Endothelial cell (in vitro differentiated cells): ENCODE measurements around the gene PSMA1. TPM values are rescaled to one million over a fixed set of nuclear protein-coding genes. Genes with fewer than 3 reads are reported as not detected.
A peak's percentile ranks its signal among the peaks of the same experiment; 100 is the strongest.
"Not testable (repeated sequence)": the region's sequence is repeated elsewhere in the genome, so short reads cannot be mapped to it uniquely, and the experiment has no call there.

Experiments
- DNase-seq: peaks from one replicate; pipeline ENCODE4 v3.0.0; 2021; ENCODE audit warnings: low spot score
- H3K27ac Mint-ChIP-seq: one replicate; pipeline ENCODE4 v1.8.0; 2021; ENCODE audit warnings: mixed read lengths, inconsistent platforms; ENCODE audit not compliant: unreplicated experiment
- H3K27me3 Mint-ChIP-seq: one replicate; pipeline ENCODE4 v1.8.0; 2021; ENCODE audit warnings: mild to moderate bottlenecking, moderate library complexity, mixed read lengths, inconsistent platforms; ENCODE audit not compliant: unreplicated experiment
- H3K36me3 Mint-ChIP-seq: one replicate; pipeline ENCODE4 v1.8.0; 2021; ENCODE audit warnings: mild to moderate bottlenecking, low read depth, mixed read lengths, inconsistent platforms; ENCODE audit not compliant: unreplicated experiment
- H3K4me1 Mint-ChIP-seq: one replicate; pipeline ENCODE4 v1.8.0; 2021; ENCODE audit warnings: mild to moderate bottlenecking, mixed read lengths, inconsistent platforms; ENCODE audit not compliant: unreplicated experiment
- H3K4me3 Mint-ChIP-seq: one replicate; pipeline ENCODE4 v1.8.0; 2021; ENCODE audit warnings: mild to moderate bottlenecking, mixed read lengths, inconsistent platforms; ENCODE audit not compliant: unreplicated experiment
- H3K9me3 Mint-ChIP-seq: one replicate; pipeline ENCODE4 v1.8.0; 2021; ENCODE audit warnings: mixed read lengths, inconsistent platforms; ENCODE audit not compliant: unreplicated experiment
- long read RNA-seq: library from polyadenylated mRNA; unstranded; transcript quantifications from one replicate; pipeline ENCODE4 v2.0.0, GENCODE V29; 2020; ENCODE audit not compliant: unreplicated experiment
- total RNA-seq: library from RNA; stranded (reverse); fragmentation: NEBNext Ultra II Directional; extraction: Animal tissue kit (Norgen Biotek cat#: 25700); gene quantifications from one replicate; pipeline ENCODE4 v1.2.1, GENCODE V29; 2021; ENCODE audit not compliant: unreplicated experiment
- TF ChIP-seq, protein P1 (sequence below): fragments of 200-600 bp; sonication (generic); IDR thresholded peaks from one replicate; pipeline ENCODE4 v1.5.0; 2021; ENCODE audit warnings: antibody characterized with exemption; ENCODE audit not compliant: unreplicated experiment

The PSMA1 gene
- total RNA-seq: 163 TPM
- long read RNA-seq, transcript PSMA1-209 (10 exons, 1,527 nt): minor isoform, 8 of 245 reads
- long read RNA-seq, transcript PSMA1-201 (10 exons, 1,505 nt): major isoform, 171 of 245 reads
- long read RNA-seq, partial matches to known transcripts: 7 of 245 reads
- long read RNA-seq, other reads (novel, unspliced or antisense): 59 of 245 reads

DNA sequence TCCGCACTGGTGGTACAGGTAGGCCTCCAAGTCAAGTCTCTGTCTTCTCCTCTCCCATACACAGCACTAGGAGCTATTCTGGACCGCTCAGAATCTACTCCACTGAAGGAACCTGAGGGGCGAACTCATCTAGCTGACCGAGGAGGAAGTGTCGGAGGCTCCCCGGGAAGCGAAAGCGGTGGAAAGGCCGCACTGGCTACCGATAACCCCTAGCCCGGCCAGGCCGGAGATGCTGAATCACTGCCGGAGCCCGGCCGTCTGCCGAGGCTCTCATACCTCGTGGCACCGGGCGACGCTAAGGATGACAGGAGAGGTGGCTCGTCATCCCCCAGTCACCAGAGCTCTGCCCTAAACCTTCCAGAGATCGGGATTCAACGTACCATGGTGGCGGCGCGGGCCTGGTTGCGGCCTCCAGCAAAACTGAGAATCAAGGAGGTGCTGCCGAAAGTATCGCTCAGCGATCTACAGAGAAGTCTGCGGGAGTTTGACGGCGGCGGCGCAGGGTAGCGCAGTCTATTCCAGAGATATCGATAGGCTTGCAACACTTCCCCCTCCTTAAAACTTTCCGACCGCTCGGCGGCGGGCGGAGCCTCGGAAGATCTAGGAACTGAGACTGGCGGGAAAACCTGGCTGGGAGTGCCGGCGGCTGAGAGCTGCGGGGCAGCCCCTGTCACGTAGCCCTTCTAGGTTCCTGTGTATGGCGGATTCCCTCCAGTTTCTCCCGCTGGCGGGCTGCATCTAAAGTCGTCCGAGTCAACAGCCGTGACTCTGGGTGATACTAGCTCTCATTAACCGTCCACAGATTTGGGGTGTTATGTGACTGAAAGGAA is at the start of gene PSMA1:
Gene PSMA1, minus strand, starts transcription at position 470 of the 830 bp plus-strand sequence. Its CDS starts 87 bp downstream, at position 383.
- Mint-ChIP-seq H3K4me1 (peaks cover 18% of the 10 kb centered on the region), H3K4me3 (peak within 1 kb of the TSS; percentile 98), H3K36me3 (peaks cover 11% of the 10 kb centered on the region), H3K27me3 (no peaks in the 10 kb centered on the region), H3K9me3 (no peaks in the 10 kb centered on the region), H3K27ac (peak within 1 kb of the TSS; percentile 98)
- peak; percentile 92 for DNase-seq
- TF ChIP-seq, protein P1, sequence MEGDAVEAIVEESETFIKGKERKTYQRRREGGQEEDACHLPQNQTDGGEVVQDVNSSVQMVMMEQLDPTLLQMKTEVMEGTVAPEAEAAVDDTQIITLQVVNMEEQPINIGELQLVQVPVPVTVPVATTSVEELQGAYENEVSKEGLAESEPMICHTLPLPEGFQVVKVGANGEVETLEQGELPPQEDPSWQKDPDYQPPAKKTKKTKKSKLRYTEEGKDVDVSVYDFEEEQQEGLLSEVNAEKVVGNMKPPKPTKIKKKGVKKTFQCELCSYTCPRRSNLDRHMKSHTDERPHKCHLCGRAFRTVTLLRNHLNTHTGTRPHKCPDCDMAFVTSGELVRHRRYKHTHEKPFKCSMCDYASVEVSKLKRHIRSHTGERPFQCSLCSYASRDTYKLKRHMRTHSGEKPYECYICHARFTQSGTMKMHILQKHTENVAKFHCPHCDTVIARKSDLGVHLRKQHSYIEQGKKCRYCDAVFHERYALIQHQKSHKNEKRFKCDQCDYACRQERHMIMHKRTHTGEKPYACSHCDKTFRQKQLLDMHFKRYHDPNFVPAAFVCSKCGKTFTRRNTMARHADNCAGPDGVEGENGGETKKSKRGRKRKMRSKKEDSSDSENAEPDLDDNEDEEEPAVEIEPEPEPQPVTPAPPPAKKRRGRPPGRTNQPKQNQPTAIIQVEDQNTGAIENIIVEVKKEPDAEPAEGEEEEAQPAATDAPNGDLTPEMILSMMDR: peak; percentile 35

DNA sequence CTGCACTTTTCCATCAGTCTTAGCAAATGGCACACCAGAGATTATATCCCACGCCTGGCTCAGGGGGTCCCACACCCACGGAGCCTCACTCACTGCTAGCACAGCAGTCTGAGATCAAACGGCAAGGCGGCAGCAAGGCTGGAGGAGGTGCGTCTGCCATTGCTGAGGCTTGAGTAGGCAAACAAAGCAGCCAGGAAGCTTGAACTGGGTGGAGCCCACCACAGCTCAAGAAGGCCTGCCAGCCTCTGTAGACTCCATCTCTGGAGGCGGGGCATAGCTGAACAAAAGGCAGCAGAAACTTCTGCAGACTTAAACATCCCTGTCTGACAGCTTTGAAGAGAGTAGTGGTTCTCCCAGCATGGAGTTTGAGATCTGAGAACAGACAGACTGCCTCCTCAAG is 49.3 kb upstream of the PSMA1 start:
- H3K27me3 Mint-ChIP-seq, H3K4me1 Mint-ChIP-seq, H3K36me3 Mint-ChIP-seq, H3K4me3 Mint-ChIP-seq, H3K9me3 Mint-ChIP-seq, DNase-seq, H3K27ac Mint-ChIP-seq: not testable (repeated sequence)

GRCh38 chr11:14567064-14567651 is 47.0 kb upstream of the PSMA1 start:
- TF ChIP-seq, protein P1: no peak
- Mint-ChIP-seq H3K4me1 (no peaks in the 10 kb centered on the region), H3K4me3 (no peak overlapping the region), H3K36me3 (no peaks in the 10 kb centered on the region), H3K9me3 (no peaks in the 10 kb centered on the region), H3K27me3 (no peaks in the 10 kb centered on the region), H3K27ac (no peak overlapping the region)
- no peak for DNase-seq

- Mint-ChIP-seq H3K4me3 (no peak overlapping the region), H3K36me3 (no peaks in the 10 kb centered on the region), H3K27me3 (peaks cover 1% of the 10 kb centered on the region), H3K27ac (no peak overlapping the region), H3K9me3 (no peaks in the 10 kb centered on the region), H3K4me1 (peaks cover 7% of the 10 kb centered on the region)
- TF ChIP-seq, protein P1: no peak
- no peak for DNase-seq
These were observed 46.3 kb upstream of the PSMA1 start for GRCh38 chr11:14566331-14567063.

DNA sequence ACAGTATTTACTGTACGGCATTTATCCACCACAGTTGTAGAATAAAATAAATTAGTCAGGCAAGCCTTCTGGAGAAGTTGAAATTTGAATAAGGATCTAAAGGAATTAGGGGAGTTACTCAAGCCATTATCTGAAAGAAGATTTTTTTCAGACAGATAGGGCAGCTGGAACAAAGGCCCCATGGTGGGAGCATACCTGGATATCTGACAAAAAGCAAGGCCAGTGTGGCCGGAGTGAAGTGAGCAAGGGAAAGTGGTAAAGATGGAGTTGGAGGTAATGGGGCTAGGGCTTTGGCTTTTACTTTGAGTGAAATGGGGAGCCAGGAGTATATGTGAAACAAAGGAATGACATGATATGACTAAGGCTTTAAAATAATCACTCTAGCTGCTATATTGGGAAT is 45.7 kb upstream of the PSMA1 start:
- H3K4me1 Mint-ChIP-seq: peaks cover 11% of the 10 kb centered on the region
- H3K9me3 Mint-ChIP-seq: no peaks in the 10 kb centered on the region
- no peak overlapping the region for H3K27ac Mint-ChIP-seq
- H3K4me3 Mint-ChIP-seq: no peak overlapping the region
- peaks cover 2% of the 10 kb centered on the region for H3K27me3 Mint-ChIP-seq
- no peak for DNase-seq
- no peaks in the 10 kb centered on the region for H3K36me3 Mint-ChIP-seq
- TF ChIP-seq, protein P1: no peak
